Activated gamma-delta T cell (primary cell): ENCODE data around the gene KIAA0513.

Source experiments
- DNase-seq: peaks from one replicate; lab custom pipeline; 2025; lab: John Stamatoyannopoulos, UW

Gene KIAA0513

DNA sequence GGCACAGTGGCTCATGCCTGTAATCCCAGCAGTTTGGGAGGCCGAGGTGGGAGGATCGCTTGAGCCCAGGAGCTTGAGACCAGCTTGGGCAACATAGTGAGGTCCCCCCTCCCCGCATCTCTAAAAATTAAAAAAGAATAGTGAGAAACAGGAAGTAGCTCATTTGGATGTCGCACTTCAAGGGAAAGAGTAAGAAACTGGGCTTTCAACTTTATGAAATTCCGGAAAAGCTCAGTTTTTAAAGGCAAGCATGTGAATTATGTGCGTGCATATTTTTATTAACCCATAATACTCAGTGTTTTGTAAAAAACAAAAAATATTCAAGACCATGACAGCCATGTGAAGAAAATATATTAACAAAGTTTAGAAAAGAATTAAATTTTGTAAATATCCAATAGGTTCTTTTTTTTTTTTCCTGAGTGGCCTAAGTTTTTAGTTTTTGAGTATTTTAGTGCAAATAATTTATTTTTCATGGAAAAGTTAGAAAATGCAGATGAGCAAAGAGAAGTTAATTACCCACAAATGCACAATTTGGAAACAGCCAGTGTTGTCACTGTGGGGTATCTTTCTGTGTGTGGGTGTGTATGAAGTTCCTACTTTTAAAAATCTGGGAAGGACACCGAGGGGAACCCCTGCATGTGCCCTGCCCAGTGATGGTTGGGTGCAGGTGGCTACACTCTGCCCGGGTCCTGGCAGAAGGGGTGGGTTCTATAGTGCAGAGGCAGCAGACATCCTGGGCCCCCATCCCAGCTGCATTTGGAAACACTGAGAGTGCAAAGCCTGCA is 44.7 kb downstream of the KIAA0513 start:
- no peak for DNase-seq

DNA sequence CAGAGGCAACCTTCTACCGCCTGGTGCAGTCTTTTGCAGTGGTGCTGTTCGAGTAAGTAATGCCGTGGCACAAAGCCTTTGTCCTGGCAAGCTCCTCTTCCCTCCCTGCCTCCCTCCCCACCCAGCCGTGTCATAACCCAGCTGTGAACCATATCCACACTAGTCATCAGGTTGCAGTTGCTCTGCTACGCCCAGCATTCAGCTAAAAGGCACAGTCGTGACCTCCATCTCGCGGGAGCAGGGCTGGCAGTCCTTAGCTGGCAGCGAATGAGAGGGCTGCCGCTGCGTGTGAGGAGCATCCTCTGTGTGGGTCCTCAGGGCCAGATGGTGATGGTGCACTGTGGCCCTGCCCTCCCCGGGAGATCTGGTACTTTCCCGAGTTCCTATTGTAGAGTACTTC is 45.4 kb downstream of the KIAA0513 start:
- no peak for DNase-seq

DNA sequence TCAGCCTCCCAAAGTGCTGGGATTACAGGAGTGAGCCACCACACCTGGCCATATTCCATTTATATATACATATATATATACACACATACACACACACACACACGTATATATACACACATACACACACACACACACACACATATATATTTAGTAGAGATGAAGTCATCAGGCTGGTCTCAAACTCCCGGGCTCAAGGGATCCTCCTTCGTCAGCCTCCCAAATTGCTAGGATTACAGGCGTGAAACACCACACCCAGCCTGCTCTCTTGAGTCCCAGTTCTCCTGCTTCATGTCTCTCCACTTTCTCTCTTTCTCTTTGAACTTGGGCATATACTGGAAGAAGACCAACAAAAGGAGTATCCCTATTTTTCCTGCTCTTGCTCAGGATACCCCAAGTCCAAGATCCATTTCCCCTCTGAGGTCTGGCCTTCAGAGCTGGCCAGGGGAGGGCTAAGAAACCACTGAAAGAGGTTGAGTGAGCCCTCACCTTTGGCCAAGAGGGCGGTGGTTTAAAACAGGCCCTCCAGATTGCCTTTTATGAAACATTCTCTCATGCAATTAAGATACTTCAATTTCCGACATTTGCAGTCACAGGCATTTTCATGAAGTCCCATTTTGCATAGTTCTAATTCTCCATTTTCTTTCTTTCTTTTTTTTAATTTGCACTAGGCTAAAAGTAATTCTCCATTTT is 46.8 kb downstream of the KIAA0513 start:
- no peak for DNase-seq

DNA sequence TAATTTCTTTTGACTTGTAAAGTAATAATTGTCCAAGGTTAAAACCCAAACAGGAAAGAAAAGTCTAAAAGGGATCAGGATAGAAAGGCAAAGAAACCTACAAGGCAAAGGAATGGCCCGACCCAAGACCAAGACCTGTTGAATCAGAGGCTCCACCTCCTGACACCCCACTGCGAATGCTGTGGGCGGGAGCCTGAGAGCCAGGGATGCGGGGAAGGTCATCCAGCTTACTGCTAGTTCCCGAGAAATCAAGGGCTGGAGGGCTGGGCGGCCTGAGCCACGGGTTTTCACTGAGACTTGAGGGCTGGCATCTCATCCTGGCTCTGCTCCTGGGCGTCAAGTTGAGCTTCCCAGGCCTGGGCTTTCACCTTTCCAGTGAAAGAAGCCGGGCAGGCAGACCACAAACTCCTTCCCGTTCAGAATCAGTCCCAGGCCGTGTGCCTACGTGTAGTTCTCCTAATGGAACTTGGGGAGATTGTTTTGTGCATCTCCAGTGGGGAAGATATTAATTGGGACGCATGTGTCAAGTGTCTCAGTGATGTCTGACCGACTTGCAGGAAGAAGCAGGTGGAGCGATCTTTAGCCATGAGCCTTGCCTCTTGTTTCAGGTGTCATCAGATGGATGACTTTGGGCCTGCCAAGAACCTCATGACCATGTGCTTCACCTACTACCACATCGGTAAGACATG is 47.8 kb downstream of the KIAA0513 start:
- no peak for DNase-seq

DNA sequence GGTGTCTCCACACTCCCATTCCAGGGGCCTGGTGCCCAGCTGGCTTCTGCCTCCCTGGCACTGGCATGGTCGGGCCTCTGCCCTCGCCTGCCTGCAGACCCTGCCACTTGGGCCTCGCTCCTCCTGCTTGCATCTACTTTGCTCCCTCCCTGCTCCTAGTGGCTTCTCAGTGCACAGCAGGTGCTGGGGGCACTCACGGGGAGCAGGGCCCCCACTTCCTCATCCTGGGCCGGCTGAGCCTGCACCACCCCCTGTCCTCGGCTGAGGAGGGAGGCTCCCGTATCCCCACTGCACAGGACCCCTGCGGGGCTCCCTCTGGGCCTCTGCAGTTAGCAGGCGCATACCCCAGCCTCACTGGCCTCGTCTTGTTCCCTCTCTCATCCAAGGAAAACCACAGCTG is 49.4 kb downstream of the KIAA0513 start:
- no peak for DNase-seq

DNA sequence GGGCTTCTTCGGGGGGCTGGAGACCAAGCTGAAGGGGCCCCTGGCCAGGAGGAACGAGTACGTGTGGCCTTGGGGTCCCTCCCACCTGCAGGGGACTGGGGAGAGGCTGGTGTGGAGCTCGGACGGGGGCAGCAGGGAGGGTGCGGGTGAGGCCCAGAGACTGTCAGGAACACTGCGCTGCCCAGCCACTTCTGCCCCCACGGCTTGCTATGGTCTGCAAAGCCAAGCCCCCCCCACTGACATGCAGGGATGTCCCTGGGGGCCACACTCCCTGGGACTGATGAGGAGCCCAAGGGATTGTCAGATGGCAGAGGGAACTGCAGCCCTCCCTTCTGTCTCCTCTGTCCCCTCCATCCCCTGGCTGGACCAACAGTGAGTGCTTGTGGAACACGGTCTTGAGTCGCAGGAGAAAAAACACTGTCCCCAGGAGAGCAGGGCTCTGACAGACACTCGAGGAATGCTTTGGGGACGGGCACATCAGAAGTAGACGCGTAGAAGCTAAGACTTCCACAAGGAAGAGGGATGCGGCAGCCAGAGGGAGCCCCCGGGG is 50.1 kb downstream of the KIAA0513 start:
- no peak for DNase-seq

DNA sequence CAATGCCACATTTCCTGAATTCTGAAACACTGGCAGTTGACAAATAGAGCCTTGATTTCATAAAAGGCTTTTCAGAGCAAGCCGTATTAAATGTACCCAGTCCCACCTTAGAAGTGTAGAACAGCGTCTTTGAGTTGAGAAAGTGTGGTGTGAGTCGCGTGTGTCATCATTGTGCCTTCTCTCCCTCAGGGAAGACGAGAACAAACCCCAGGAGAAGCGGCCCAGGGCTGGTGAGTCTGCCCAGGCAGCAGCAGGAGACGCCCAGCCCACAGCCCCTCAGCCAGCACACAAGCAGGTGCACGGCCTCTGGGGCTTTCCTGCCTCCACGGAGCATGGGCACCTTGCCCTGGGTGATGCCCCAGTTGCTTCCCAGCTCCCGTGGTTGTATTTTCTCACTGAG is 50.6 kb downstream of the KIAA0513 start:
- no peak for DNase-seq

DNA sequence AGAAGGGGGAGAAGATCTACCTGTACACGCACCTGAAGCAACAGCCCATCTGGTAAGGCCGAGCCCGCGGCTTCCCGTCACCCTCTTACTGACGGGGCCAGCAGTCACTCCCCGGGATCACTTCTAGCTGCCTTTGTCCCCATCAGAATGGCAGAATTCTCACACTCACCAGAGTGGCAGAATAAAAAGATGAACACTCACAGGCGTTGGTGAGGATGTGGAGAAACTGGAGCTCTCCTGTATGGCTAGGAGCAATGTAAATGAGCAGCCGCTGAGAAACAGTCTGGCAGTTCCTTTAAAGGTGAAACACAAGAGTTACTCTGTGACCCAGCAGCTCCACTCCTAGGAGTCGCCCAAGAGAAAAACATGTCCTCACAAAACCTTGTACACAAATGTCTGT is 51.4 kb downstream of the KIAA0513 start:
- DNase-seq = no peak

DNA sequence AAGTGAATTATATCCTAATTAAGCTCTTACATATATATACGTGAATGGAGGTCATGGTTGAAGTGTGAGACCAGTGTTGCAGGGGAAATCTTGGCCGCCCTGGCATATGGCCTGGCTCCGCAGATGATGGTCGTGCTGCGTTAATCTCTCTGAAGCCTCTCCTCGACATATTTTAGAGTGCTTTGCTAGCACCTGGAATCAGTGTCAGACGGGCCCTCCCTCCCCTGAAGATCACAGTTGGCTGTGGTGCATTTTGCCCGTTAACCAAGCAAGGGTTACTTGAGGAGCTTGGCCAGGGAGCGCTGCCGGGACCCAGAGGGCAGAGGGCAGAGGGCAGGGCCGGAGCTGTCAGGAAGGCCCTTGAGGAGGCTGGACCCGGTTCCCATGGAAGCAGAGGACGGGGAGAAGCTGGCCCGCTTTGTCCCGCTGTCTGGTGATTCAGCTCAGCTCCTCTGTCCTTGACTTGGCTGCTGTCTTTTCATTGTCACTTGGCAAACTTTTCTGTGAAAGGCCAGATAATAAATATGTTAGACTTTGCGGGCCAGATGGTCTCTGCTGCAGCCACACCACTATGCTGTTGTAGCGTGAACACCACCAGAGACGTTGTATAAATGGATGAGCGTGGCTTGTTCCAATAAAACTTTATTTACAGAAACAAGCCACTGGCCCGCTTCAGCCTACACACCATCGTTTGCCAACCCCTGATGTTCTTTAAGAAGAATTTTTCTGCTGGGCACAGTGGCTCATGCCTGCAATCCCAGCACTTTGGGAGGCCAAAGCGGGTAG is 52.4 kb downstream of the KIAA0513 start:
- DNase-seq = no peak

DNA sequence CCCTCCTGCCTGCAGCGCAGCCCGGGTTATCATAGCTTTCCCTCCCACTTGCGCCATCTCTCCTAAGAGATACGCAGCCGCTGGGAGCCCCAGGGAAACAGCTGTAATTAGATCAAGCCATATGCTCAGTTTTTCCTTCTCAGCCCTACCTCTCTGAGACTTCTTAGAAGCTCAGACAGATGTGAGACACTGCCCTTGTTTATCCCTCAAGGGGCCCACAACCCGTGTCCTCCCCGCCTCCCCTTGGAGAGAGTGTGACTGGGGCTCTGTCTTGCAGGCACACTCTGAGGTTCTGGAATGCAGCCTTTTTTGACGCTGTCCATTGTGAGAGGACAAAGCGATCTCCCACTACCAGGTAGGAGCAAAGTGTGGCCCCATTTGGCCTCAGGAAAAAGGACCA is 53.4 kb downstream of the KIAA0513 start:
- DNase-seq = no peak

DNA sequence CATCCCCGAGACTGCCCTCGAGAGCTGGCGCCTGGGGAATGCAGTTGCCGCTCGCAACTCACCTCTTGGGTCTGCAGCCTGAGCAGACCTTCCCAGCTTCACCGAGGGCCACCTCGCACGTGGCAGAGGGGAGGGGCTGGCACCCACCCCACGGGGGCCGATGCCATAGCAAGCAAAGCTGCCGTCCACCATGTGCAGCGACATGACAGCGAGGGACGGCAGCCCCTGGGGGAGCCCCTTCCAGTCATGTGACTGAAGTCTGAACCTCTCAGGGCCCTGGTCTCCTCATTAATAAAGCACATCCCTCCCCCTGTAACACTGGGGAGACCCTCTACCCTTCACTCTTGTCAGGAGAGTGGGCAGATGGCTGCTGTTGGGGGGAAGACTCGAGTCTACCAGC is 54.2 kb downstream of the KIAA0513 start:
- DNase-seq = no peak

DNA sequence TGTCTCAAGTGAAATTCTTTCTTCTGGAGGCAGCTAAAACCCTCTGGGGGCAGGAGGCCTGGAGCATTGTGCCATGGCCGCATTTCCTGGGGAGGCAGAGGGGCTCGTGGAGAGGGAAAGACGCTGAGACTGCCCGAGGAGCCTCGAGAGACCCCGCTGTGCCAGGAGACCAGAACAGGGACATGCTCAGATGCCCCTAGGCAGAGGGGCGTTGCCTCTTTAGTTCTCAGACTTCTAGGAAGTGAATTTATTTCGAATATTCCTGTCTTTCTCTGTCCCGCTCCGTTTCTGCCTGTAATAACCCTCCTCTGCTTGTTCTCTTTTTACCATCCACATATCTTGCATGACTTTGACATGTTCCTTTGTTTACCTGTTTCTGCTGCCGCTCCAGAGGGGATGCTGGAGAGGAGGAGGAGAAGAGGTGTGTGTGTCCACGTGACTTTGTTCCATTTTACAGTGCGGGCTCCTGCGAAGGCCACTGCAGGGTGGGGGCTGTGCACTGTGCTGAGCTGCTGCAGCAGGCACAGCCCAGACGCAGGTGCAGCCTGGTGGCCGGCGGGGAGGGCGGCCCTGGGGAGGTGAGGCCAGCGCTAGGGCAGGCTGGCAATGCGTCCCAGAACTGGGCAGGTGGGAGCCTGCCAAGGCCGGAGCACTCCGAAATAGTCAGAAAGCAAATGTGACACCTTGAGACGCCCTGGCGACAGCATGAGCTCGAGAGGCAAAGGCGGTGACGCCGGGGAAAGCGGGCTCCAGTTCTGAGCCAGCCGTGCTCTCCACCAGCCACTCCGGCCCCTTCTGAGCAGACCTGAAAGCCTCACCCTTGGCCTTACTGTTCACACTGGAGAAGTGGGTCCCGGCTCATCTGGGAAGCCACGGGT is 54.8 kb downstream of the KIAA0513 start:
- DNase-seq = no peak

DNA sequence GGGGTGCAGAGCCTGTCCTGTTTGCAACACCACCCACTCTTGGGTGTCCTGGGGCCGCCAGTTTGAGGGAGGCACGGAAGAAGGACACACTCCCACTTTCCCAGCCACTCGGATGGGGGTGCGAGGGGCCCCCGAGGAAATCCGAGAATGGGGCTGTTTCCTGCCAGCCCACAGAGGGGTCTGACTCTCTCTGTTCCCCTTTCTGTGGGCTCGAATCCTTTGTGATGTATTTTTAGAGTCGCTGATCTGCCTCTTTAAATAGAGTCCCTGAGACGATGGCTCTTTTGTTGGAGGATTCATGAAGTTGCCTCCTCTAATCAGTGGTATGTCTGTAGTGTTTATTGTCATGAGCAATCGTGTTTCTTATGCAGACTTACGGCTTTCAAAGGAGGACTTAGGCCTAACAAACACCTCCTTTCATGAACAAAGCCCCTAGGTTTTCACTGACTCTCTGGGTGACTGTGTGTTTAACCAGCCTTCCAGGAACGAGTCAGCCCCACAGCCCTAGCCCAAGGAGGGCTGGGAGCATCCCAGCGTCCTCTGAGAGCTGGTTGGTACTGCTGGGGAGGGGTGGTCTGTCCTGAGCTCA is 55.5 kb downstream of the KIAA0513 start:
- DNase-seq = no peak

DNA sequence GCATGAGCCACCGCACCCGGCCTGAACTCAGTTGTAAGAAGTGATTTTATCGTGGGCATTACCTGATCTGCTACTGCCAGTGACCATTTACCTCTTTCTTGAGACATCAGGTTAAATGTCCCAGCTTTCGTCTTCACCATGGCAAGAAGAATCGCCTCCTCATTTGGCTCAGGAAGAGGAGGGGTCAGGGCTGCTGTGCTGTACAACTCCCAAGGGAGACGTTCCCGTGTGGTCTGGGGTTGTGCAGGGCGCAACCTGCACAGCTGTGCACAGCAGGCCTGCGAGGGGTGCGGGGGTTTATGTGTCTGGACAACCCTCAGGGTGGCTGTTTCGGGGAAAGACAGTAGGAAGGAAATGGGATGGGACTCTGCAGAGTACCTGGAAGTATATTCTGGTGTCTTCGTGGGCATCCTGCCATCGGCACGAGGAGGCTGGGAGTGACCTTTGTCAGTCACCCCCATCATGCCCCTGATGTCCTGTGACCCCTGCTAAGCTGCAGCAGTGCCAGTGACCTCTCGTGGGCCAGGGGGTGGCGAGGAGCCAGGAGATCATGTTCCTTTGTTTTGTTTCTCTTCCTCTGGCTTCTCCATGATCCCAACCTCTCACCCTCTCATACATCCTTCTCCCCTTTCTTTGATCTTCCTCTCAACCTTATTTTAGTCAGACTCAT is 57.4 kb downstream of the KIAA0513 start:
- no peak for DNase-seq

DNA sequence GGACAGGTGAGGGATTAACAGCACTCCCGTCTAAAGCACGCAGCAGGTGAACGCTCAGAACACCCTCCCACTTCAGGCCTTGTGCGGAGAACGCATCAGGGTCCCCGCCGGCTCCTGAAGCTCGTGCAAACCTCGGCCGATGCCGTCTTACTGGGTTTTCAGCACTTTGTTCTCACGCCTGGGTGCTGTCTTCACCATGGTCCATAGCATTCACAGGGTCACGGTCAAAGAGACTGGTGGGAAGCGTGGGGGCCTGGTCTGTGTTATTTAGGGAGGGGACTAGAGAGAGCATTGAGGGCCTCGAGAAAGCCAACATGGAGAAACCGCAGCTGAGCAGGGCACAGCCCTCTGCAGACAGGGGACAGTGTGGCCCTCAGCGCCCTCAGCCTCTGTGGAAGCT is 58.1 kb downstream of the KIAA0513 start:
- no peak for DNase-seq

DNA sequence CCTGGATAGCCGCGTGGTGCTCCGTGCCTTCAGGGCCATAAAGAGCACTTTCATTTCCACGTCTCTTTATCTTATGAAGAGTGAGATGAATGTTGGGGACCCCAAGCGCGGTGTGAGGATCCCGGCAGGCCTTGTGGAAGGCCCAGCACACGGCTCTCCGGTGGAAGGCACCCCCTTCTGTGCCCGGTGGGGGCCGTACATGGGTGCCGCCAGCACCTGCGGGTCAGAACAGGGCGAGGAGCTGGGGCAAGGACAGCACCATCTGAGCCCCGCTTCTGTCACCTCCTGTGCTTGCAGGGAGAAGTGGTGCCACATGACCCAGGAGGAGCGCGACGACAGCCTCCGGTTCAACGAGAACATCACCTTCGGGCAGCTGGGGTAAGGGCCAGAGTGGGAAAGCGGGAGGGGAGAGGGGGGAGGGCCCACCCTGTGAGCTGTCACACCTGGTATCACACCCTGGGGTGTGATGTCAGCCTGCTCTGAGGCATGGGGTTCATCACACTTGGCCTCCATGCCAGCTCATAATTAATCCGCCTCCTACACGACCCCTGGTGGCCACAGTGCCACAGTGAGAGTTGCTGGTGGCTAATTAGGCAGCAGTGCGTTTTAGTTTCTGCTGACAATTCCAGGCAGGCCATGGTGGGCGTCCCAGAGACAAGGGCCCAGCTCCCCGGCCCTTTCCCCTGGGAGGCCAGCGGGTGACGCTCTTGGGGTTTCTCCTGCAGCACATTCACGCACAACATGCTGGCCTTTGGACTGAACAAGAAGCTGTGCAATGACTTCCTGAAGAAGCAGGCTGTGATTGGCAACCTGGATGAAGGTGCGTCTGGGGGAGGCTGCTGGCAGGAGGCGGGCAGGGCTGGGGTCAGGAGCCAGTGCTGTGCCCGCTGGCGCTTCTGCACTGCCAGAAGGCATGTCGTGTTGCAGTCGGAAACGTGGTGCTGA is 59.0 kb downstream of the KIAA0513 start:
- no peak for DNase-seq

DNA sequence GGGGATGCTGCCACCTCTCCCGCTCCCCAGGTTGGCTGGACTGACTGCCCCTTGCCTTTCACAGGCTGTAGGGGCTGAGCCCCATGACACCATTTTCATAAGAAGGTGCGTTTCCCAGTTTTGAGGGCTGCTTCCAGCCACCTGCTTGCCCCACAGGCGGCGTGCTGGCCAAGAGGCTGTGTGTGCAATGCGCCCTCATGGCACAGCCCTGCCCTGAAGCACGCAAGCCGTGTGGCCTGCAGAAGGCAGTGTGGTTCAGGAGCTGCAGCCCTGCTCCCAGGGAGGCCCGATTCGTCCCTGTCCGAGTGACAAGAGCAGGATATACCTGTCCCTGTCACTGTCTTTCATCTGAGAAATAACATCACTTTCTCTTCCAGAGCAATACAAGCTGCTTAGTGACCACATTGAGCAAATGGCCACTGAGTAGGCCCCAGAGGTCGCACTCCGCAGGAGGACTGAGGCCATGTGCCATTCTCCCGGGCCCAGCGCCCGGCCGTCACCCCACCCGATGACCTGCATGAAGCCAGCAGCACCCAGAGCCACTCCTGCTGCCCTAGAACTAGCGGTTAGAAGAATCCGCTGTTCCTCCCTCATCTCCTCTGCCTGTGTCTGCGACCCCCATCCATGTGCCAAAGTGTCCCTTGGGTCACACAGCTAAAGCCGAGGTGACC is 60.4 kb downstream of the KIAA0513 start:
- DNase-seq = no peak

DNA sequence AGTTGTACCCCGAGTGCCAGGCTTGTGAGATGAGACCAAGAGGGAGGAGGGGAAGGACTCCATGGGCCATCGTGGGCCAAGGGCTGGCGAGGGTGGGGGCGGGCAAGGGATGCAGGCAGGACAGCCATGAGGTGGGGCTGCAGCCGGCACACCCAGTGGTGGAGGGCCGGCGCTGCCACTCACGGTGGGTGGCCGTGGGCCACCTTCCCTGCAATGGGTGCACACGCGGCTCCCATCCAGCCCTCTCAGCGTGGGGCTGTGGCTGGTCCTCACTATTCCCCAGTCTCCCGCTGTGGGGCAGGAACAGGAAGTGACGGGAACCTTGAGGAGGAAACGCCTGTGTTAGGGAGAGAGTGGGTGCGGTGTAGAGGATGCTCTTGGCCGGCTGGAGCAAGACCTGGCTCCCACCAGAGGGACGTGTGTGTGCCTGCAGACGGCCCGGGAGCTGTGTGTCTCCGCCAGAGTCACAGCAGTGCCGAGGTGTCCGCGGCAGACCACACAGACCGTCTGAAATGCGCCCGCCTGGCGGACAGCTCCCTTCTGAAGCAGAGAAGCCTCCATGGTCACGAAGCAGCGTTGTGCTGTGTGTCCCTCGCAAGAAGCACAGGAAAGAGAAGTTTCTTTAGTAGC is 61.1 kb downstream of the KIAA0513 start:
- DNase-seq = no peak
